H1 (cell line): ENCODE results near the gene LMAN2. TPM values are rescaled to one million over a fixed set of nuclear protein-coding genes. Genes with fewer than 3 reads are reported as not detected.
A peak's percentile ranks its signal among the peaks of the same experiment; 100 is the strongest.

Experiments
- CTCF ChIA-PET: fragments of 300-600 bp; sonication (Branson Sonifier 250); formaldehyde crosslinking; loops from one replicate; lab custom pipeline; 2021; ENCODE audit not compliant: partially characterized antibody; lab: Charles Lee
- POLR2A ChIA-PET: fragments of 300-600 bp; sonication (Branson Sonifier 250); formaldehyde crosslinking; loops from one replicate; lab custom pipeline; 2021; ENCODE audit warnings: inconsistent platforms; ENCODE audit not compliant: partially characterized antibody; lab: Charles Lee
- DNase-seq, 2 experiments: peaks; one replicate each; pipeline versions ENCODE4 v3.0.0 to v3.0.0-alpha.2; 2010 to 2022; ENCODE audit warnings: low spot score in 2 of 2, low read depth in 1 of 2, mixed read lengths in 1 of 2
- FAIRE-seq: peaks from 2 replicates; lab custom pipeline; 2011; peaks lifted over from hg19 to GRCh38; lab: Jason Lieb, UNC
- H2AFZ ChIP-seq: 2 replicates; pipeline ENCODE4 v1.8.1; 2012; ENCODE audit warnings: low read length, inconsistent platforms
- H2AK5ac ChIP-seq: 2 replicates; pipeline ENCODE4 v1.6.1; 2013; ENCODE audit warnings: low read depth, low read length
- H2BK120ac ChIP-seq: replicated peaks from 2 replicates; pipeline ENCODE3; 2013; ENCODE audit warnings: low read depth, low read length, inconsistent platforms
- H2BK12ac ChIP-seq: 2 replicates; pipeline ENCODE4 v1.6.1; 2013; ENCODE audit warnings: low read depth, low read length
- H2BK15ac ChIP-seq: 2 replicates; pipeline ENCODE4 v1.6.1; 2013; ENCODE audit warnings: low read length
- H2BK20ac ChIP-seq: 2 replicates; pipeline ENCODE4 v1.6.1; 2013; ENCODE audit warnings: low read length
- H2BK5ac ChIP-seq: 2 replicates; pipeline ENCODE4 v1.6.1; 2013; ENCODE audit warnings: low read depth, low read length
- H3K14ac ChIP-seq: 2 replicates; pipeline ENCODE4 v1.6.1; 2013; ENCODE audit warnings: inconsistent platforms; ENCODE audit not compliant: insufficient read length
- H3K18ac ChIP-seq: 2 replicates; pipeline ENCODE4 v1.6.1; 2013; ENCODE audit warnings: low read length; ENCODE audit errors: extremely low read depth
- H3K23ac ChIP-seq: 2 replicates; pipeline ENCODE4 v1.6.1; 2013; ENCODE audit warnings: inconsistent platforms; ENCODE audit not compliant: insufficient read length
- H3K23me2 ChIP-seq: 2 replicates; pipeline ENCODE4 v1.6.1; 2013; ENCODE audit warnings: low read depth, low read length
- H3K27ac ChIP-seq: 2 replicates; pipeline ENCODE4 v1.6.1; 2011; ENCODE audit warnings: low read depth, low read length, inconsistent platforms
- H3K27me3 ChIP-seq, 4 experiments: replicated peaks in 1 of 4; 1 replicate in 1 of 4; 2 replicates in 3 of 4; pipeline versions ENCODE4 v1.6.1 to v1.8.1; 2011 to 2013; ENCODE audit warnings: low read length in 3 of 4, mild to moderate bottlenecking in 3 of 4, inconsistent platforms in 2 of 4, mixed read lengths in 2 of 4, moderate library complexity in 1 of 4; ENCODE audit not compliant: control insufficient read depth in 3 of 4, insufficient read depth in 3 of 4; ENCODE audit errors: extremely low read depth in 1 of 4
- H3K36me3 ChIP-seq, 4 experiments: 2 replicates each; pipeline versions ENCODE4 v1.6.1 to v1.8.1; 2011 to 2013; ENCODE audit warnings: mild to moderate bottlenecking in 4 of 4, low read length in 3 of 4, moderate library complexity in 2 of 4, control low read depth in 1 of 4, inconsistent platforms in 1 of 4; ENCODE audit not compliant: insufficient read depth in 4 of 4, control insufficient read depth in 2 of 4
- H3K4ac ChIP-seq: replicated peaks from 2 replicates; pipeline ENCODE3; 2013; ENCODE audit warnings: low read length, low read depth, mixed read lengths, inconsistent platforms; ENCODE audit not compliant: insufficient read length
- H3K4me1 ChIP-seq, 4 experiments: replicated peaks in 1 of 4; 1 replicate in 1 of 4; 2 replicates in 3 of 4; pipeline versions ENCODE4 v1.6.1 to v1.8.1; 2011 to 2013; ENCODE audit warnings: low read length in 3 of 4, inconsistent platforms in 2 of 4, mixed read lengths in 1 of 4; ENCODE audit not compliant: insufficient read depth in 4 of 4, control insufficient read depth in 3 of 4
- H3K4me2 ChIP-seq, 2 experiments: 2 replicates each; pipeline versions ENCODE4 v1.6.1 to v1.8.1; 2011 to 2013; ENCODE audit warnings: low read depth in 2 of 2, low read length in 2 of 2, control low read depth in 1 of 2, inconsistent platforms in 1 of 2, mild to moderate bottlenecking in 1 of 2; ENCODE audit not compliant: insufficient read depth in 1 of 2
- H3K4me3 ChIP-seq, 4 experiments: fragments of 200-600, 300-600 bp in 1 of 4; sonication (generic), shearing (Covaris generic), sonication (Bioruptor Twin) in 1 of 4; 2 replicates each; pipeline versions ENCODE4 v1.5.1 to v1.8.1; 2011 to 2016; ENCODE audit warnings: low read length in 4 of 4, low read depth in 3 of 4, control low read depth in 2 of 4, inconsistent platforms in 2 of 4, mild to moderate bottlenecking in 2 of 4, mixed read lengths in 1 of 4, moderate library complexity in 1 of 4; ENCODE audit not compliant: insufficient read depth in 2 of 4; ENCODE audit errors: extremely low read depth in 1 of 4
- H3K56ac ChIP-seq: replicated peaks from 2 replicates; pipeline ENCODE3; 2013; ENCODE audit warnings: low read depth, mild to moderate bottlenecking, mixed read lengths, low read length, inconsistent platforms; ENCODE audit not compliant: insufficient read length
- H3K79me1 ChIP-seq: 2 replicates; pipeline ENCODE4 v1.6.1; 2013; ENCODE audit warnings: low read depth, low read length, control low read depth
- H3K79me2 ChIP-seq, 2 experiments: 2 replicates each; pipeline versions ENCODE4 v1.6.1 to v1.8.1; 2012 to 2013; ENCODE audit warnings: low read length in 2 of 2, mild to moderate bottlenecking in 2 of 2, inconsistent platforms in 1 of 2; ENCODE audit not compliant: insufficient read depth in 2 of 2, control insufficient read depth in 1 of 2
- H3K9ac ChIP-seq, 4 experiments: replicated peaks in 1 of 4; 1 replicate in 1 of 4; 2 replicates in 3 of 4; pipeline versions ENCODE4 v1.6.1 to v1.8.1; 2011 to 2013; ENCODE audit warnings: low read depth in 3 of 4, low read length in 3 of 4, control low read depth in 2 of 4, mild to moderate bottlenecking in 2 of 4, moderate library complexity in 2 of 4, inconsistent platforms in 1 of 4; ENCODE audit errors: extremely low read depth in 1 of 4
- H3K9me3 ChIP-seq, 2 experiments: 2 replicates each; pipeline versions ENCODE4 v1.6.1 to v1.8.1; 2012 to 2013; ENCODE audit warnings: mild to moderate bottlenecking in 2 of 2, moderate library complexity in 2 of 2, control low read depth in 1 of 2, inconsistent platforms in 1 of 2, low read depth in 1 of 2, low read length in 1 of 2, mixed read lengths in 1 of 2; ENCODE audit not compliant: insufficient read depth in 2 of 2
- H4K20me1 ChIP-seq, 2 experiments: replicated peaks in 1 of 2; 2 replicates each; pipeline versions ENCODE3 to v1.8.1; 2011 to 2013; ENCODE audit warnings: inconsistent platforms in 2 of 2, low read length in 2 of 2, mild to moderate bottlenecking in 1 of 2; ENCODE audit not compliant: insufficient read depth in 2 of 2, control insufficient read depth in 1 of 2
- H4K5ac ChIP-seq: 2 replicates; pipeline ENCODE4 v1.6.1; 2013; ENCODE audit warnings: low read length, low read depth, mixed read lengths, inconsistent platforms; ENCODE audit not compliant: insufficient read length
- H4K8ac ChIP-seq: 2 replicates; pipeline ENCODE4 v1.8.0; 2013; ENCODE audit warnings: mild to moderate bottlenecking, moderate library complexity, low read length, inconsistent platforms; ENCODE audit not compliant: insufficient read depth; ENCODE audit errors: extremely low read depth
- H4K91ac ChIP-seq: replicated peaks from 2 replicates; pipeline ENCODE3; 2013; ENCODE audit warnings: low read length, mixed read lengths, inconsistent platforms; ENCODE audit not compliant: insufficient read length
- ASH2L ChIP-seq: fragments of 200-600, 300-600 bp; sonication (generic); IDR thresholded peaks from one replicate; pipeline ENCODE4 v1.7.1; 2017; ENCODE audit warnings: low read length
- CHD1 ChIP-seq: IDR thresholded peaks from 2 replicates; pipeline ENCODE4 v1.6.1; 2012; ENCODE audit warnings: low read depth, low read length, improper control_type of control experiment
- HDAC2 ChIP-seq, 2 experiments: fragments of 300-600 bp in 1 of 2; sonication (generic) in 1 of 2; IDR thresholded peaks; 2 replicates each; pipeline ENCODE4 v1.6.1; 2011 to 2012; ENCODE audit warnings: low read depth in 2 of 2, low read length in 2 of 2, mild to moderate bottlenecking in 2 of 2, moderate library complexity in 2 of 2, borderline replicate concordance in 1 of 2, inconsistent platforms in 1 of 2
- JUN ChIP-seq: IDR thresholded peaks from 2 replicates; pipeline ENCODE4 v1.6.1; 2011; ENCODE audit warnings: low read depth, mild to moderate bottlenecking, improper control_type of control experiment, low read length
- NRF1 ChIP-seq: IDR thresholded peaks from 2 replicates; pipeline ENCODE4 v1.6.1; 2011; ENCODE audit warnings: mild to moderate bottlenecking, low read depth, low read length, improper control_type of control experiment
- RFX5 ChIP-seq: IDR thresholded peaks from 2 replicates; pipeline ENCODE4 v1.6.1; 2011; ENCODE audit warnings: low read depth, low read length, improper control_type of control experiment, borderline replicate concordance
- SAP30 ChIP-seq: fragments of 300-600 bp; sonication (generic); IDR thresholded peaks from 2 replicates; pipeline ENCODE4 v1.7.1; 2012; ENCODE audit warnings: low read length, moderate library complexity, mild to moderate bottlenecking, inconsistent platforms; ENCODE audit not compliant: insufficient read depth, insufficient replicate concordance
- SIN3A ChIP-seq, 2 experiments: IDR thresholded peaks in 1 of 2; conservative IDR thresholded peaks in 1 of 2; 2 replicates each; pipeline ENCODE4 v1.6.1; 2011 to 2012; ENCODE audit warnings: low read length in 2 of 2, improper control_type of control experiment in 1 of 2, low read depth in 1 of 2, mild to moderate bottlenecking in 1 of 2
- SP2 ChIP-seq: IDR thresholded peaks from 2 replicates; pipeline ENCODE4 v1.6.1; 2012; ENCODE audit warnings: mild to moderate bottlenecking, low read length, inconsistent platforms
- SP4 ChIP-seq: IDR thresholded peaks from 2 replicates; pipeline ENCODE4 v1.6.1; 2012; ENCODE audit warnings: low read length, inconsistent platforms
- WGBS, 2 experiments: shearing (Covaris generic) in 1 of 2; methylation state at CpG; one replicate each; pipeline versions ENCODE4 v1.1.6 to v1.1.7; 2013 to 2015; ENCODE audit warnings: low lambda C conversion rate in 2 of 2, mixed read lengths in 2 of 2, inconsistent platforms in 1 of 2, low coverage in 1 of 2, missing lambda C conversion rate in 1 of 2; ENCODE audit not compliant: insufficient replicate concordance in 2 of 2, insufficient coverage in 1 of 2, insufficient read length in 1 of 2; ENCODE audit errors: extremely low coverage in 1 of 2, missing lambda C conversion rate in 1 of 2; 5-methylcytosine and 5-hydroxymethylcytosine counted together
- polyA plus RNA-seq, 7 experiments: library from polyadenylated mRNA; depleted of rRNA in 3 of 7; stranded (reverse) in 5 of 7; unstranded in 2 of 7; fragments of >200 nt in 5 of 7; fragments of 200-250 nt in 2 of 7; gene quantifications; 1 replicate in 5 of 7; 2 replicates in 1 of 7; 4 replicates in 1 of 7; pipeline versions ENCODE4 v1.2.1 to v1.2.3, GENCODE V29; 2011 to 2013; ENCODE audit warnings: missing spikeins in 2 of 7, mixed read lengths in 2 of 7
- total RNA-seq: library from RNA; stranded (reverse); fragmentation: NEBNext Ultra II Directional; extraction: Animal tissue kit (Norgen Biotek cat#: 25700); gene quantifications from 2 replicates; pipeline ENCODE4 v1.2.1, GENCODE V29; 2021
- TF ChIP-seq, protein P1 (sequence below): IDR thresholded peaks from 2 replicates; pipeline ENCODE4 v1.6.1; 2012; ENCODE audit warnings: inconsistent platforms

Gene LMAN2
- total and polyA plus RNA-seq, 2 of the 8 experiments (the other 6 are each of a cell fraction or from before 2014, with no cell fraction given): 116 to 225 TPM

DNA sequence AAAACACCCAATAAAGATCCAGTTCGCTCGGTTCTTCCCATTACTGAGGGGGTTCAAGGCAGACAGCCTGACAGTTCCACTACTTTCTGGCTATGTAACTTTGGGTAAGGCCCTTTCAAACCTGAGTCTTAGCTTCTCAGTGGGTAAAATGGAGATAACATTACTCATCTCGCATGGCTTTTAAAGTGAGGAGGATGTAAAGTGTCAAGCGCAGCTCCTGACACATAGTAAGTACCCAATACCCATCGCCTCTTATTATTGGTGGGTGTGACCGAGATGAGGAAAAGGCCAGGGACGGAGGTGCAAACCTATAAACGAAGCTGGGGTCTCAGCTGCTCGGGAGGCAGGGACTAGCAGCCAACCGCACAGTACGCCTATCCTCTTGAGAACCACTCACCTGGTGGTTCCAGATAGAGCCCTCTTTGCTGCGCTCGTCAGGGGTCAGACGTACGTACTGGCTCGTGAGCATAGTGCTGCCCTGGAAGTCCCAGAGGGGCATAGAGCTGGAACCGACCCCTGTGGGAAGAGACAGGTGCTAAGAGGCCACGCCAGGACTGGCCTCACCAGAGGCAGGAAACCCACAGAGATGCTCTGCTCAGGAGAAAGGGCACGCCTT is 584 bp downstream of the LMAN2 start:
- FAIRE-seq (no peak), DNase-seq (no peak)
- Histone ChIP-seq H3K79me1 (peaks cover 18% of the 10 kb centered on the region), H4K5ac (no peak overlapping the region), H2BK5ac (peak overlapping the region; percentile 82; the same call in 1 of the 2 replicates), H3K56ac (peak overlapping the region; percentile 5), H4K8ac (peak overlapping the region; percentile 83; the same call in 1 of the 2 replicates), H3K4me1 (peaks cover 0 to 13% (median 4%) of the 10 kb centered on the region in 4 experiments; a peak in 3 of 7 replicates), H3K23me2 (peaks cover 8% of the 10 kb centered on the region), H2BK12ac (no peak overlapping the region; the same call in 1 of the 2 replicates), H3K4me2 (peak overlapping the region; percentile 90 to 94), H3K9me3 (no peaks in the 10 kb centered on the region), H3K18ac (no peak overlapping the region), H2AFZ (peak overlapping the region; percentile 97), H2BK120ac (no peak overlapping the region), H3K14ac (no peak overlapping the region), H3K4ac (peak overlapping the region; percentile 36), H3K27me3 (0 out of 7 replicates have a peak, but pooled peaks cover 0 to 3% (median 0%) of the 10 kb centered on the region in 4 experiments), H3K27ac (peak overlapping the region; percentile 94; the same call in 1 of the 2 replicates), H3K4me3 (peak overlapping the region; percentile 80 to 100 (median 94)), H3K9ac (peak overlapping the region in 3 of 4 experiments; percentile 94; a peak in 6 of 7 replicates), H3K79me2 (peaks cover 15 to 52% of the 10 kb centered on the region in 2 experiments), H2BK20ac (no peak overlapping the region), H3K23ac (no peak overlapping the region), H4K91ac (peak overlapping the region; percentile 58), H2BK15ac (no peak overlapping the region; the same call in 1 of the 2 replicates), H4K20me1 (peaks cover 5% of the 10 kb centered on the region in 2 experiments), H3K36me3 (peaks cover 0 to 7% (median 4%) of the 10 kb centered on the region in 4 experiments; a peak in 4 of 8 replicates), H2AK5ac (no peak overlapping the region; the same call in 1 of the 2 replicates)
- CTCF ChIA-PET: interaction anchor here (0.5 to 11.2 kb wide), 17 partner anchors 10 to 102 kb away, joined by 3 to 142 read pairs (median 6); no protein-coding TSS in a partner anchor
- POLR2A ChIA-PET: interaction anchor here (0.8 to 8.1 kb wide), 16 partner anchors 9 to 146 kb away, joined by 3 to 66 read pairs (median 7); partner anchors contain the start of genes GRK6 and PDLIM7
- WGBS, 2 experiments: 25% methylated on average over 19 of the region's 19 CpGs; no CpG with 5 or more reads in 1 of the 2 experiments
- no peak for TF ChIP-seq HDAC2 (IDR thresholded peaks at IDR 0.05; ENCODE audit: borderline replicate concordance in 1 of 2, low read depth in 2 of 2, low read length in 2 of 2)
- no peak for TF ChIP-seq SIN3A (conservative IDR thresholded peaks at IDR 0.05 in 1 of 2, IDR thresholded peaks at IDR 0.05 in 1 of 2; ENCODE audit: low read depth in 1 of 2, low read length in 2 of 2)
- TF ChIP-seq, protein P1, sequence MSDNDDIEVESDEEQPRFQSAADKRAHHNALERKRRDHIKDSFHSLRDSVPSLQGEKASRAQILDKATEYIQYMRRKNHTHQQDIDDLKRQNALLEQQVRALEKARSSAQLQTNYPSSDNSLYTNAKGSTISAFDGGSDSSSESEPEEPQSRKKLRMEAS: no peak
- no peak for TF ChIP-seq CHD1
- TF ChIP-seq NRF1: no peak
- TF ChIP-seq SP2: no peak
- no peak for TF ChIP-seq SAP30
- no peak for TF ChIP-seq ASH2L
- no peak for TF ChIP-seq SP4
- TF ChIP-seq JUN: no peak
- TF ChIP-seq RFX5: no peak
